Kidney (tissue), 14 donors: Measurements from ENCODE around the gene ERC2. TPM values are rescaled to one million over a fixed set of nuclear protein-coding genes. Genes with fewer than 3 reads are reported as not detected.

ENCODE experiments used
- DNase-seq, 5 donors: peaks; one replicate each; pipeline ENCODE4 v3.0.0-alpha.2; 2013 to 2020
- FAIRE-seq: peaks from 2 replicates; lab custom pipeline; 2012; peaks lifted over from hg19 to GRCh38; lab: Jason Lieb, UNC
- H3K27ac ChIP-seq, 2 donors: one replicate each; pipeline ENCODE4 v1.7.0; 2013; ENCODE audit warnings: low read depth in 2 of 2, low read length in 2 of 2, inconsistent platforms in 1 of 2
- H3K27me3 ChIP-seq: one replicate; pipeline ENCODE4 v1.7.1; 2013; ENCODE audit warnings: low read length, inconsistent platforms; ENCODE audit not compliant: control insufficient read depth, insufficient read depth
- H3K36me3 ChIP-seq, 3 donors: one replicate each; pipeline versions ENCODE4 v1.7.0 to v1.7.1; 2013; ENCODE audit warnings: low read length in 3 of 3, control low read depth in 1 of 3, inconsistent platforms in 1 of 3; ENCODE audit not compliant: insufficient read depth in 3 of 3, control insufficient read depth in 2 of 3
- H3K4me1 ChIP-seq, 3 donors: one replicate each; pipeline versions ENCODE4 v1.7.0 to v1.7.1; 2013; ENCODE audit warnings: low read length in 3 of 3, inconsistent platforms in 1 of 3, low read depth in 1 of 3; ENCODE audit not compliant: control insufficient read depth in 2 of 3, insufficient read depth in 2 of 3
- H3K4me3 ChIP-seq, 3 donors: one replicate each; pipeline versions ENCODE4 v1.7.0 to v1.8.1; 2013; ENCODE audit warnings: low read length in 3 of 3, control low read depth in 1 of 3, inconsistent platforms in 1 of 3
- H3K9ac ChIP-seq, 3 donors: one replicate each; pipeline versions ENCODE4 v1.7.0 to v1.7.1; 2013; ENCODE audit warnings: low read length in 3 of 3, control low read depth in 1 of 3, inconsistent platforms in 1 of 3
- H3K9me3 ChIP-seq, 3 donors: one replicate each; pipeline versions ENCODE4 v1.7.0 to v1.7.1; 2013; ENCODE audit warnings: low read length in 3 of 3, control low read depth in 1 of 3, inconsistent platforms in 1 of 3; ENCODE audit not compliant: control insufficient read depth in 2 of 3, insufficient read depth in 1 of 3
- CTCF ChIP-seq: IDR thresholded peaks from 3 replicates; pipeline ENCODE4 v1.5.1; 2012; ENCODE audit warnings: mild to moderate bottlenecking, moderate library complexity, borderline replicate concordance; ENCODE audit not compliant: insufficient read depth; ENCODE audit errors: extremely low read depth
- intact Hi-C: fragments of 100-400 bp; cut with DNase I; formaldehyde crosslinking; loops from one replicate; pipeline ENCODE4 v1.11.1; 2022
- polyA plus RNA-seq: library from polyadenylated mRNA; stranded (reverse); fragments of 350-450 nt; fragmentation: Illumina TruSeq; extraction: RNeasy Lipid Tissue Mini Kit (QIAGEN cat#74804); gene quantifications from one replicate; pipeline ENCODE4 v1.2.3, GENCODE V29; 2014; ENCODE audit warnings: low read depth, low replicate concordance; ENCODE audit not compliant: insufficient read depth
- total RNA-seq: library from RNA; stranded (reverse); fragmentation: NEBNext Ultra II Directional; extraction: Animal tissue kit (Norgen Biotek cat#: 25700); gene quantifications from one replicate; pipeline ENCODE4 v1.2.1, GENCODE V29; 2021
- donor health status: control.
- donor health status: control.
- donor health status: control.
- donor health status: control.
- donor health status: control.
- donor health status: DM: yes; HTN: yes; CAD: no.
- donor health status: Normal renal cell carcinoma (clear cell type).

The ERC2 gene
- total and polyA plus RNA-seq, 2 donors from 2014 or later, result 0.92 to 3.8 TPM

- DNase-seq (peak; percentile 69 to 97 (median 92)), FAIRE-seq (peak; percentile 63)
- Histone ChIP-seq H3K4me3 (no peak overlapping the region), H3K36me3 (no peaks in the 10 kb centered on the region), H3K27me3 (no peaks in the 10 kb centered on the region), H3K27ac (no peak overlapping the region), H3K4me1 (no peaks in the 10 kb centered on the region), H3K9ac (no peak overlapping the region), H3K9me3 (no peaks in the 10 kb centered on the region)
- TF ChIP-seq CTCF, result peak; percentile 93
- intact Hi-C loops, result no loop called here
Measured at GRCh38 chr3:56494679-56495322, 26.5 kb upstream of the ERC2 start.

- H3K9me3 ChIP-seq, result no peaks in the 10 kb centered on the region
- intact Hi-C loops, result no loop called here
- H3K36me3 ChIP-seq, result no peaks in the 10 kb centered on the region
- no peak overlapping the region for H3K4me3 ChIP-seq
- H3K27ac ChIP-seq, result no peak overlapping the region
- H3K4me1 ChIP-seq, result no peaks in the 10 kb centered on the region
- no peak for TF ChIP-seq CTCF
- no peaks in the 10 kb centered on the region for H3K27me3 ChIP-seq
- DNase-seq, result no peak
- FAIRE-seq, result no peak
- no peak overlapping the region for H3K9ac ChIP-seq
Measured at GRCh38 chr3:56491566-56491965, 23.3 kb upstream of the ERC2 start.

- no peak overlapping the region for H3K27ac ChIP-seq
- H3K9me3 ChIP-seq, result no peaks in the 10 kb centered on the region
- intact Hi-C loops, result no loop called here
- no peak overlapping the region for H3K4me3 ChIP-seq
- no peaks in the 10 kb centered on the region for H3K27me3 ChIP-seq
- H3K4me1 ChIP-seq, result no peaks in the 10 kb centered on the region
- no peaks in the 10 kb centered on the region for H3K36me3 ChIP-seq
- no peak for TF ChIP-seq CTCF
- no peak overlapping the region for H3K9ac ChIP-seq
- FAIRE-seq, result no peak
- peak in 2 of 5 donors; percentile 35 to 75 for DNase-seq
Measured at GRCh38 chr3:56488812-56489600, 20.7 kb upstream of the ERC2 start.
